Measurements from ENCODE around the gene RBFOX2.

DNA sequence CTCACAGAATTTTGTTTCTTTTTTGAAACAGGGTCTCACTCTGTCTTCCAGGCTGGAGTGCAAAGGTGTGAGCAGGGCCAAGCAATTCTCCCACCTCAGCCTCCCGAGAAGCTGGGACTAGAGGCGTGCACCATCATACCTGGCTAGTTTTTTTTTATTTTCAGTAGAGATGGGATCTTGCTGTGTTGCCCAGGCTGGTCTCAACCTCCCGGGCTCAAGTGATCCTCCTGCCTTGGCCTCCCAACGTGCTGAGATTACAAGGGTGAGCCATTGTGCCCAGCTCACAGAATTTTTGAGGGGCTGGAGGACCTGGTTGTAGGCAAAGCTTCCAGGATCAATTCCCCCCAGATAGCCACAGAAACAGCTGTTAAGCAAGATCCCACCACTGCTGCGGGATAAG is 47.1 kb upstream of the RBFOX2 start:
- TF ChIP-seq, protein P1, sequence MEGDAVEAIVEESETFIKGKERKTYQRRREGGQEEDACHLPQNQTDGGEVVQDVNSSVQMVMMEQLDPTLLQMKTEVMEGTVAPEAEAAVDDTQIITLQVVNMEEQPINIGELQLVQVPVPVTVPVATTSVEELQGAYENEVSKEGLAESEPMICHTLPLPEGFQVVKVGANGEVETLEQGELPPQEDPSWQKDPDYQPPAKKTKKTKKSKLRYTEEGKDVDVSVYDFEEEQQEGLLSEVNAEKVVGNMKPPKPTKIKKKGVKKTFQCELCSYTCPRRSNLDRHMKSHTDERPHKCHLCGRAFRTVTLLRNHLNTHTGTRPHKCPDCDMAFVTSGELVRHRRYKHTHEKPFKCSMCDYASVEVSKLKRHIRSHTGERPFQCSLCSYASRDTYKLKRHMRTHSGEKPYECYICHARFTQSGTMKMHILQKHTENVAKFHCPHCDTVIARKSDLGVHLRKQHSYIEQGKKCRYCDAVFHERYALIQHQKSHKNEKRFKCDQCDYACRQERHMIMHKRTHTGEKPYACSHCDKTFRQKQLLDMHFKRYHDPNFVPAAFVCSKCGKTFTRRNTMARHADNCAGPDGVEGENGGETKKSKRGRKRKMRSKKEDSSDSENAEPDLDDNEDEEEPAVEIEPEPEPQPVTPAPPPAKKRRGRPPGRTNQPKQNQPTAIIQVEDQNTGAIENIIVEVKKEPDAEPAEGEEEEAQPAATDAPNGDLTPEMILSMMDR (IDR thresholded peaks at IDR 0.05): no peak
- TF ChIP-seq POLR2A (IDR thresholded peaks at IDR 0.05): no peak
